ENCODE data around the gene DEFB124. TPM values are rescaled to one million over a fixed set of nuclear protein-coding genes. Genes with fewer than 3 reads are reported as not detected.
"Not testable (repeated sequence)": the region's sequence is repeated elsewhere in the genome, so short reads cannot be mapped to it uniquely, and the experiment has no call there.

Gene DEFB124
- total RNA-seq, 1 experiment from 2014 or later = not detected

DNA sequence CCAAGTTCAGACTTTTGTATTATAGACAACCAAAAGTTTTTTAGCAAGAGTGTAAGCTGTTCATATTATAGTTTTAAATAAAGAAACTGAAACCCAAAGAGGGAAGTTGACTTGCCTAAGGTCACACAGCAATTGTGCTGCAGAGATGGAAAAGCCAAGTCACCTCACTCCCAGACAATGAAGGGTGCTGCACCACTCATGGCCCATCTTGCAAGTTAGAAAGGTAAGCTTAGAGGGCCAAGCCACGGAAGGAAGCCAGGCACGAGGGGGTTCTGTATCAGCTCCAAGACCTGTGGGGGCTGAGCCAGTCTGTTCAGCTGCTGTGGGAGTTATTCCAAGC, 860 bp downstream of the DEFB124 start:
- Histone ChIP-seq H3K27ac (no peak overlapping the region), H3K4me1 (no peaks in the 10 kb centered on the region), H3K36me3 (no peaks in the 10 kb centered on the region), H3K27me3 (no peaks in the 10 kb centered on the region), H3K9me3 (replicated peaks) (no peaks in the 10 kb centered on the region), H3K4me3 (no peak overlapping the region)
- DNase-seq = no peak

DNA sequence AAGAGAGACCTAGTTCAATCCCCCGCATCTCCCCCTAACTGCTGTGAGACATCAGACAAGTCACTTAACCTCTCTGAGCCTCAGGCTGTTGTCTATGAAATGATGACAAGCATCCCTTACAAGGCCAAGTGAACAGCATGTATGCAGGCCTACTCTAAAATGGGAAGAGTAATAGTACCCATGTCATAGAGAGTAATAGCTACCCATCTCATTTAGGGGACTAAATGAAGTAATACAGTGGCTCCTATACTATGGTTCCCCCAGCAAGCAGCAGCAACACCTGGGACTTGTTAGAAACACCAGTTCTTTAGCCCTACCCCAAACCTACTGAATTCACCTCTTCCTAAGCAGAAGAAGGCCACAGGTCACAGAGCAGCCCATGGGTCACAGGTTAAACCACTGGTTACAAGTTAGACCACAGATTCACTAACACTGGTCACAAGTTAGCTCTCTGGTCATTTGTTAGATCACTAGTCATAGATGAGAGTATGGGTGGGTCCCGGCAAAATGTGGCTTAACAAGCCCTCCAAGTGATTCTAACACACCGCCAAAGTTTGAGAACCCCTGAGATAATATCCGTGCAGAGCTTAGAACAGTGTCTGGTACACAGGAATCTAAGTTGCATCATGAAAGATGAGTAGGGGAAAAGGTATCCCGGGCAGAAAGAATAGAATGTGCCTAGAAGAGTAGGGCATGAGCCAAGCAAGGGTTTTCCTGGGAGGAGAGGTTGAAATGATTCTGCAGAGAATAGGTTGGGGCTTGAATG, 1.4 kb downstream of the DEFB124 start:
- Histone ChIP-seq H3K4me1 (no peaks in the 10 kb centered on the region), H3K4me3 (no peak overlapping the region), H3K9me3 (replicated peaks) (no peaks in the 10 kb centered on the region), H3K27ac (no peak overlapping the region), H3K27me3 (no peaks in the 10 kb centered on the region), H3K36me3 (no peaks in the 10 kb centered on the region)
- DNase-seq = no peak

DNA sequence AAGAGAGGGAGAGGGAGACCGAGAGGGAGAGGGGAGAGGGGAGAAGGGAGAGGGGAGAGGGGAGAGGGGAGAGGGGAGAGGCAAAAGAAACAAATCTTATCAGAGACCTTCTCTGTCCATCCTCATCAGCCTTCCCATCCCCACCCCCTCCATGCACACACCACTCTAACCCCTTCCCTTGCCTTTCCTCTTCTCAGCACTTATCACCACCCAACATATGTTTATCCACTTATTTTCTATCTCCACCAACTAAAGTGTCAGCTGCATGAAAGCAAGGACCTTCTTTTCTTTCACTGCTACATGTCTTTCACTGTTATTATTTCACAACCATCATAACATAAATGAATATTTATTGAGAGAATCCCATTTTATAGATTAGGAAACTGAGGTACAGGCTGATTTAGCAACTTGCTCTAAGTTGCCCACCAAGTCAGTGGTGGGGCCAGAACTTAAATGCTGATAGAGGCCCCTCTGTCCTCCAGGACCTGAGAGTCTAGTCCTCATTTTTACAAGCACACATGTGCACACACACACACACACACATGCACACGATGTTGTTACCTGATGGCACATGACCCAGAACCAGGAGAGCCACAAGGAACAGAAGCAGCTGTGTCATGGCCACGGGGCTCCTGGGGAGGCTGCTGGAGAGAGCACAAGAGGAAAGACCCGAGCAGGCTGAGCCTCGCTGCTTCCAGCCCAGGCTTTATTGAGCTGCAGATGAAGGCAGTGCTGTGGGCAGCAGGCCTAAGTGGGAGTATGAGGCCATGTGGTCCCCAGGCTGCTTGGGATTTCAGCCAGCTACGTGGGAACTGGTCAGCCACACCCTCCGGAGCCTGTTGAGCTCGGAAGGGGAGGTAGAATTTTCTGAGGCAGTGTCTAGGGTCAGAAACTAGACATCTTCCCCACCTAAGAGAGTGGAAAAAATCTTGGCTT, 2.3 kb downstream of the DEFB124 start:
- Histone ChIP-seq H3K36me3 (no peaks in the 10 kb centered on the region), H3K4me1 (no peaks in the 10 kb centered on the region), H3K27me3 (no peaks in the 10 kb centered on the region), H3K27ac (no peak overlapping the region), H3K9me3 (replicated peaks) (no peaks in the 10 kb centered on the region), H3K4me3 (no peak overlapping the region)
- no peak for DNase-seq

DNA sequence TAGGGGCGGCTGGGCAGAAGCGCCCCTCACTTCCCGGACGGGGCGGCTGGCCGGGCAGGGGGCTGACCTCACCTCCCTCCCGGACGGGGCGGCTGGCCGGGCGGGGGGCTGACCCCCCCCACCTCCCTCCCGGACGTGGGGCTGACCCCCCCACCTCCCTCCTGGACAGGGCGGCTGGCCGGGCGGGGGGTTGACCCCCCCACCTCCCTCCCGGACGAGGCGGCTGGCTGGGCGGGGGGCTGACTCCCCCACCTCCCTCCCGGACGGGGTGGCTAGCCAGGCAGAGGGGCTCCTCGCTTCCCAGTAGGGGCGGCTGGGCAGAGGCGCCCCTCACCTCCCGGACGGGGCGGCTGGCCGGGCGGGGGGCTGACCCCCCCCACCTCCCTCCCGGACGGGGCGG, 4.0 kb downstream of the DEFB124 start:
- not testable (repeated sequence) for H3K4me1 ChIP-seq; DNase-seq; H3K36me3 ChIP-seq; H3K4me3 ChIP-seq; H3K27me3 ChIP-seq; H3K27ac ChIP-seq; H3K9me3 ChIP-seq (replicated peaks)

DNA sequence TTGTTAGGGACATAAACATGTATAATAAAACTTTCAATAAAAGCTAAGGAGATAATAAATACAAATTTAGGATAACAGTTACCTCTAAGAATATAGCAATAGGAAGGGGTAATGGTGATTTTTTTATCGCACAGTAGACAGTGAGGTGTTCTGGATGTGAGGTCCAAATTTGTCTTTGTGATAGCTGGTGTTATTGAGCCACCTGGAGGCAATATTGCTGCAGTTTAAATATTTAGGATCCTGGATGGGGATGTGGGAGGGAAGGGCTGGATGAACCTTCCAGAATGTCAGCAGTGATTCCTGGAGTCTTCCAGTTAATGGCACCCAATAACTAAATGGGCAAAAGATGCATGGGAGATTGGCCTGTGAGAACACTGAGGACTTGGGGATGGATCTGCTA, 20.6 kb downstream of the DEFB124 start:
- Histone ChIP-seq H3K36me3 (no peaks in the 10 kb centered on the region), H3K27me3 (peaks cover 3% of the 10 kb centered on the region; the same call in 1 of the 2 replicates), H3K27ac (no peak overlapping the region), H3K9me3 (replicated peaks) (no peaks in the 10 kb centered on the region), H3K4me3 (no peak overlapping the region), H3K4me1 (no peaks in the 10 kb centered on the region)
- no peak for DNase-seq

DNA sequence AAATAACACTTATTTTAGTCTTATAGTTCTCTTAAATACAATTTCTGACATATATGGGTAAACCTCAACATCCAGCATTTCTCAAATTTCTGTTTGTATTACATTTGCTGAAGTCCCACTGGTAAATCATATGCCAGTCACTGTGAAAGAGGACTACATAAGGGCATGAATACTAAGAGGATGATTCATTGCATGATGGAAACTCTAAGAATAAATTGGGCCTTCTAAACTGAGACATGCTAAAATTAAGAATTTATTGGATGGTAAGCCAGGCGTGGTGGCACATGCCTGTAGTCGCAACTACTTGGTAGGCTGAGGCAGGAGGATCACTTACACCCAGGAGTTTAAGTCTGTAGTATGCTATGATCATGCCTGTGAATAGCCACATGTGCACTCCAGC, 22.4 kb downstream of the DEFB124 start:
- Histone ChIP-seq H3K4me3 (no peak overlapping the region), H3K27ac (no peak overlapping the region), H3K4me1 (no peaks in the 10 kb centered on the region), H3K9me3 (replicated peaks) (no peaks in the 10 kb centered on the region), H3K27me3 (peaks cover 3% of the 10 kb centered on the region; the same call in 1 of the 2 replicates), H3K36me3 (no peaks in the 10 kb centered on the region)
- no peak for DNase-seq

DNA sequence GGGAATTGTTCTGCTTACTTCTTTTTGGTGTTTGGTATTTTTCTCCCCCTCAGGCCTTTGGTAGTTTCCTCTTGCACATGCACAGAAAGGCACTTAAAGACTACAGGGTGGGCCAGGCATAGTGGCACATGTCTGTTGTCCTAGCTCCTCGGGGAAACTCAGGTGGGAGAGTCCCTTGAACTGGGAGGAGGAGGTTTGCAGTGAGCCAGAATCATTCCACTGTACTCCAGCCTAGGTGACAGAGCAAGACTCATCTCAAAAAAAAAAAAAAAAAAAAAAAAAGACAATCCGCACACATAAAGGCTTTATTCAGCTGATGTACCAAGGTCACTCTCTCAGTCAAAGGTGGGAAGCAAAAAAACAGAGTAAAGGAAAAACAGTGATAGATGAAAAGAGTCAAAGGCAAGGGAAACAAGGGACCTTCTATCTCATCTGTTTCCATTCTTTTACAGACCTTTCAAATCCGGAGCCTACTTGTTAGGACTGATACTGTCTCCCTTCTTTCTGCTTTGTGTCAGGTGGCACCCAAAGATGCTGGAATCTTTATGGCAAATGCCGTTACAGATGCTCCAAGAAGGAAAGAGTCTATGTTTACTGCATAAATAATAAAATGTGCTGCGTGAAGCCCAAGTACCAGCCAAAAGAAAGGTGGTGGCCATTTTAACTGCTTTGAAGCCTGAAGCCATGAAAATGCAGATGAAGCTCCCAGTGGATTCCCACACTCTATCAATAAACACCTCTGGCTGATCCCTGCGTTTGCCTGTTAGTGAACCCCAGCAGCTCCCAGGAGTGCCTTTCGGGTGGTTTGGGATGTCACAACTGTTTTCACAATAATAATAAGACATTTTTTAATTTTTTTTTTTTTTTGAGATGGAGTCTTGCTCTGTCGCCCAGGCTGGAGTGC, 25.2 kb downstream of the DEFB124 start:
- no peak for DNase-seq
- H3K27me3 ChIP-seq = peaks cover 3% of the 10 kb centered on the region; the same call in 1 of the 2 replicates
- no peaks in the 10 kb centered on the region for H3K4me1 ChIP-seq
- H3K27ac ChIP-seq = no peak overlapping the region
- no peaks in the 10 kb centered on the region for H3K9me3 ChIP-seq (replicated peaks)
- no peaks in the 10 kb centered on the region for H3K36me3 ChIP-seq
- H3K4me3 ChIP-seq = no peak overlapping the region

DNA sequence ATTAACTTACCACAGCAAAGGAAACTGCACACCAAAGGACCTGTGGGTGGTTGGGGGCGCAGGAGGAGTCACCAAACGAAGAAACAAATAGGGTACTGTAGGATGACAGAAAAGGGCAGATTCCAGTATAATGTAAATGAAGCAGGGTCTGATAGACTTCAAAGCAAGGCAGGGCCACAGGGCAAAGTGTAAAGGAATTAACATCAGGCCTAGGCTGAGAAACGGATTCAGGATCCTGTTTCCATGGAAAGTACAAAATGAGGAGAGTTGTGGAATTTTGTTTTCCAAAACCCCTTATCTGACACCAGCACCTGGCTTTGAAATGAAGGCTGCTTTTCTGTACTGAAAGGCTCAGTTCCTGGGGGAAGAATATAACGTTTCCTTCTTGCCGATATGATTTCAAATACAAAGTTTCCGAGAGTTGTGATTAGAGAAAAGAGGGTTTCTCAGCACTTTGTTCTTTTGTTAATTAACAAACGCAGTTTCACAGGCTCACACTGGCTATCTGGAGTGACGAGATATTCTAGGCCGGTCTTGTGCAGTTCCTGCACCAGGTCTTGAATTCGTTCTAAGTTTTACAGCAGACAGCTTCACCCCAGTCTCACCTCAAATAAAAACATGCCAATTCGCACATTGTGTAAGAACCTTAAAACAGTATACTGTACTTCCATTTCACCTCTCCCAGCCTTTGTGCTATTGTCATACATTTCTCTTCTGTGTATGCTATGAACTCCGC, 28.7 kb downstream of the DEFB124 start:
- Histone ChIP-seq H3K4me3 (no peak overlapping the region), H3K4me1 (no peaks in the 10 kb centered on the region), H3K9me3 (replicated peaks) (no peaks in the 10 kb centered on the region), H3K36me3 (no peaks in the 10 kb centered on the region), H3K27me3 (no peaks in the 10 kb centered on the region), H3K27ac (no peak overlapping the region)
- no peak for DNase-seq

DNA sequence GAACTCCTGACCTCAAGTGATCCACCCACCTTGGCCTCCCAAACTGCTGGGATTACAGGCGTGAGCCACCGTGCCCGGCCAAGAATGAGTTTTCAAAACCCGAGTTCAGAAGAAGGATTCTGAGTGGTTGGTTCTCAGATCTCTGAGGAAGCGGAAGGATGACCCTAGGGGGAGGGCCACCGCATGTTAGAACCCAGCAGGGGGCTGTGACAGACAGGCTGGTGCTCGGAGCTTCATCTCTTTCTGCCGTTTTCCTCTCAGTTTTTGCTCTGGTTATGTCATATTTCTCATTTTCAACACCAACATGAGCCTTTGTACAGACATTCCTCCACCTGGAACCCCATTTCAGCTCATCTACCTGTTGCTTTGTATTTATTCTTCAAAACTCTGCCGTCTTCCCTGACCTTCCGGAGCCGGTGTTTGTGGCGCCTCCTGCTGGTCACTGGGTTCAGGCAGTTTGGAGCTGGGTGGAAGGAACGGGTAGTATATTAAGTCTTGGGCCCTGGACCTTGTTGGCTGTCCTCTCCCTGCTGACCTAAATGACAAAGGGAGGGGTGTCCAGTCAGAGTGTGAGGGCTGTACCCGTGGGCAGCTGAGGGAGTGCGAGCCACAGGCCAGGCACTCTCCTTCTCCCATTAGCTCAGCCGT, 34.8 kb downstream of the DEFB124 start, which contains the start of gene DEFB123:
Gene DEFB123, plus strand, starts transcription at position 621 of the 648 bp plus-strand sequence. CDS start 67 bp downstream, outside the sequence.
- Histone ChIP-seq H3K9me3 (replicated peaks) (no peaks in the 10 kb centered on the region), H3K4me1 (no peaks in the 10 kb centered on the region), H3K36me3 (no peaks in the 10 kb centered on the region), H3K27ac (no peak within 1 kb of the TSS), H3K4me3 (no peak within 1 kb of the TSS), H3K27me3 (peaks cover 8% of the 10 kb centered on the region)
- no peak for DNase-seq

DNA sequence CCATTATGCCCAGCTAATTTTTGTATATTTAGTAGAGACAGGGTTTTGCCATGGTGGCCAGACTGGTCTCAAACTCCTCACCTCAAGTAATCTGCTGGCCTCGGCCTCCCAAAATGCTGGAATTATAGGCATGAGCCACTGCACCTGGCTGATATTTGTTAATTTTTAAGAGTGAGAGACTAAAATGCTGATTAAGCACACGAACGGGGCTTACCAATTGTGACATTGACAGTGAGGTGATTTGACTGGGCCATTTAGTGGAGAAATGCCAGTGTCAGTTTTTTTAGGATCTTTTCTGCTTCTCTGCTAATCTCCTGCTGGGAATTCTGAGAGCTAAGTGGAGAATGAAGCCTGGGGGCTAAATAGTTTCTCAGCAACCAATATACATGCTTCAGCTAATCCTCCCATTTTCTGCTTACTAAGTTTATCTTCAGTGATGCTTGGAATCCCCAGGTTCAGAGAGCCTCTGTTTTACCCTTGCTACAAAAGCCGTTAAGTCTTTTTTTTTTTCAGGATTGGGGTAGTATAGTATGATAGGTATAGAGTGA, 44.3 kb downstream of the DEFB124 start:
- Histone ChIP-seq H3K9me3 (replicated peaks) (no peaks in the 10 kb centered on the region), H3K4me1 (no peaks in the 10 kb centered on the region), H3K4me3 (no peak overlapping the region), H3K27ac (no peak overlapping the region), H3K27me3 (0 out of 2 replicates have a peak, but pooled peaks cover 3% of the 10 kb centered on the region), H3K36me3 (no peaks in the 10 kb centered on the region)
- DNase-seq = peak in 1 of 2 experiments; percentile 41

DNA sequence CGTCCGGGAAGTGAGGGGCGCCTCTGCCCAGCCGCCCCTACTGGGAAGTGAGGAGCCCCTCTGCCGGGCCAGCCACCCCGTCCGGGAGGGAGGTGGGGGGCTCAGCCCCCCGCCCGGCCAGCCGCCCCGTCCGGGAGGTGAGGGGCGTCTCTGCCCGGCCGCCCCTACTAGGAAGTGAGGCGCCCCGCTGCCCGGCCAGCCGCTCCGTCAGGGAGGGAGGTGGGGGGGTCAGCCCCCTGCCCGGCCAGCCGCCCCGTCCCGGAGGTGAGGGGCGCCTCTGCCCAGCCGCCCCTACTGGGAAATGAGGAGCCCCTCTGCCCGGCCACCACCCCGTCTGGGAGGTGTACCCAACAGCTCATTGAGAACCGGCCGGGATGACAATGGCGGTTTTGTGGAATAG, 47.4 kb downstream of the DEFB124 start:
- not testable (repeated sequence) for DNase-seq; H3K27ac ChIP-seq; H3K36me3 ChIP-seq; H3K9me3 ChIP-seq (replicated peaks); H3K4me3 ChIP-seq; H3K27me3 ChIP-seq; H3K4me1 ChIP-seq

DNA sequence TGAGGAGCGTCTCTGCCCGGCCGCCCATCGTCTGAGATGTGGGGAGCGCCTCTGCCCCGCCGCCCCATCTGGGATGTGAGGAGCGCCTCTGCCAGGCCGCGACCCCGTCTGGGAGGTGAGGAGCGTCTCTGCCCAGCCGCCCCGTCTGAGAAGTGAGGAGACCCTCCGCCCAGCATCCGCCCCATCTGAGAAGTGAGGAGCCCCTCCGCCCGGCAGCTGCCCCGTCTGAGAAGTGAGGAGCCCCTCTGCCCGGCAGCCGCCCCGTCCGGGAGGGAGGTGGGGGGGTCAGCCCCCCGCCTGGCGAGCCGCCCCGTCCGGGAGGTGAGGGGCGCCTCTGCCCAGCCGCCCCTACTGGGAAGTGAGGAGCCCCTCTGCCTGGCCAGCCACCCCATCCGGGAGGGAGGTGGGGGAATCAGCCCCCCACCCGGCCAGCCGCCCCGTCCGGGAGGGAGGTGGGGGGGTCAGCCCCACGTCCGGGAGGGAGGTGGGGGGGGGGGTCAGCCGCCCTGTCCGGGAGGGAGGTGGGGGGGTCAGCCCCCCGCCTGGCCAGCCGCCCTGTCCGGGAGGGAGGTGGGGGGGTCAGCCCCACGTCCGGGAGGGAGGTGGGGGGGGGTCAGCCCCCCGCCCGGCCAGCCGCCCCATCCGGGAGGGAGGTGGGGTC, 47.9 kb downstream of the DEFB124 start:
- H3K27ac ChIP-seq; H3K4me1 ChIP-seq; H3K4me3 ChIP-seq; H3K36me3 ChIP-seq; H3K9me3 ChIP-seq (replicated peaks); H3K27me3 ChIP-seq; DNase-seq: not testable (repeated sequence)

DNA sequence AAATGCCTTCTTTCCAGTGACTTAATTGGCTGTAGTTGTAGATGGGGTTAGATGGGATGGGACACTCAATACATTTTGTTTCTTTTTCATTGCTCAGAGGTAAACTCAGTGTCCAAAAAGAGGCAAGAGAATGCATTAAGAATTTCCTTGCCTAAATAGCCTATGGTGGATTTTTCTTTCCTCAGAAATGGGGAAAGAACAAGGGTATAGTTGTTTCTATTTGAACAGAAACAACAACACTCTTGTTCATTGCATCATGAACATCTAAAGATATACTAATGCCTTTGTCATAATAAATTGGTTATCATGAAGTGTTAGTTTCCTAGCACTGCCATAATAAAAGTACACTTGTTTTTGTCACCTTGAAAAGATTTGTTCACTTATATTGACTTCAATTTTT, 49.1 kb downstream of the DEFB124 start:
- no peak overlapping the region for H3K27ac ChIP-seq
- no peaks in the 10 kb centered on the region for H3K36me3 ChIP-seq
- H3K4me3 ChIP-seq = no peak overlapping the region
- no peaks in the 10 kb centered on the region for H3K4me1 ChIP-seq
- no peaks in the 10 kb centered on the region for H3K9me3 ChIP-seq (replicated peaks)
- no peak for DNase-seq
- no peaks in the 10 kb centered on the region for H3K27me3 ChIP-seq
